Amniotic stem cell (primary cell): ENCODE measurements around the gene ZNF625.
"Not testable (repeated sequence)": the region's sequence is repeated elsewhere in the genome, so short reads cannot be mapped to it uniquely, and the experiment has no call there.

Experiments
- DNase-seq: peaks from one replicate; lab custom pipeline; 2025; lab: John Stamatoyannopoulos, UW

Gene ZNF625

GRCh38 chr19:12137221-12137940 lies 19.2 kb downstream of the ZNF625 start:
- DNase-seq = no peak

GRCh38 chr19:12133069-12133468 lies 23.5 kb downstream of the ZNF625 start:
- no peak for DNase-seq

DNA sequence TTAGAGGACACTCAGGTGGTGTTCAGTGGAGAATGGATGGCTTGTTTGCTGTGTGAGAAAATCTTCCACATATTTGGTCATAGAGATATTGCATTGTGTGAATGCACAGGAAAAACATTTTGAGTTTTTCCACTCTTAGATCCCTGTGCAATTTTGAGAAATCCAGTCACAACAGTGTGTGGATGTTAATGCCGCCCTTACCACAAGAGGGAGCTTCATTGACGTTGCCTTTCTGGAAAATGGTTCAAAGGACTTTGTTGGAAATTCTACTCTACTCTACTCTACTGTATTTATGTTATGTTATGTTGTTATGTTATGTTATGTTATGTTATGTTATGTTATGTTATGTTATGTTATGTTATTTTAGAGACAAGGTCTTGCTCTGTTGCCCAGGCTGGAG lies 29.8 kb downstream of the ZNF625 start:
- no peak for DNase-seq

GRCh38 chr19:12117201-12117970 lies 39.1 kb downstream of the ZNF625 start:
- no peak for DNase-seq

- DNase-seq = no peak
Measured at GRCh38 chr19:12113121-12113520, 43.4 kb downstream of the ZNF625 start.

GRCh38 chr19:12112701-12113100 lies 43.8 kb downstream of the ZNF625 start:
- DNase-seq = no peak

- no peak for DNase-seq
Measured at GRCh38 chr19:12111943-12112637, 44.4 kb downstream of the ZNF625 start.

DNA sequence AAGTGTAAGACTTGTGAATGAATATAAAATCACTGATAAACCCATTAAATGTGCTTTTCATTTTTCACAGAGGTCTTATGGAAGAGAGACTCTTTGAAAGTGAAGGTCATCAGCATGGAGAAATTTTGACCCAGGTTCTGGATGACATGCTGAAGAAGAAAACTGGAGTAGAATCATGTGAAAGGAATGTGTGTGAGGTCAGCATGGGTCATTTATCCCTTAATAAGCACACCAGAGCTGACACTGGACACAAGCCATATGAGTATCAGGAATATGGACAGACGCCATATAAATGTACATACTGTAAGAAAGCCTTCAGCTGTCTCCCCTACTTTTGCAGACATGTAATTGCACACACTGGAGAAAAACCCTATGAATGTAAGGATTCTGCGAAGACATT lies 45.4 kb downstream of the ZNF625 start:
- DNase-seq = no peak

GRCh38 chr19:12103909-12104308 lies 52.6 kb downstream of the ZNF625 start:
- DNase-seq = not testable (repeated sequence)

- DNase-seq = no peak
Measured at GRCh38 chr19:12098040-12098439, 58.5 kb downstream of the ZNF625 start.

DNA sequence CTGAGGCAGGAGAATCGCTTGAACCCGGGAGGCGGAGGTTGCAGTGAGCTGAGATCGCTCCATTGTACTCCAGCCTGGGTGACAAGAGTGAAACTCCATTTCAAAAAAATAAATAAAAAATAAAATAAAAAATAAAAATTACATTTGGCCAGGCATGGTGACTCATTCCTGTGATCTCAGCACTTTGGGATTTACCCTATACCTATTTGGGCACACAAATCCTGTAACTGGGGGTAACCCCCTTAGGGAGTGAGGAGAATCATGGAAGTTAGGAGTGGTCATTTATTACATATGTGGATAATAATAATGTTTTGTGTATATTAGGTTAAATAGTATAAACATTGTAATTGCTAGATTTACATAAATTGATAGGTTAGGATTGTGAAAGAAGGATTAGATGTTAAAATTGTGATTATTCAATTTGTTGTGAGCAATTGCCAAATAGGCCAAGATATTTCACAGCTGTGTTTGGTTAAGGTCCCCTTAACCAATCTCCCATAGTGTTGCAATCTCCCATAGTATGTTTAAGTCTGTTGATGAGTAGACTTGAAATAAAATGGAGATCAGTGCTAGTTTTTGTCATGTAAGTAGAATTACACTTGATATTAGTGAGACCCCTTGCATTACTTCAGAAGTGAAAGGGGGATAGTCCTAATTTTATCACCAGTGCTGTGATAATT lies 61.3 kb downstream of the ZNF625 start:
- no peak for DNase-seq
